GM23248 (cell line): ENCODE data around the gene PFKFB4. TPM values are rescaled to one million over a fixed set of nuclear protein-coding genes. Genes with fewer than 3 reads are reported as not detected.

Experiments used
- DNase-seq: peaks from one replicate; pipeline ENCODE4 v3.0.0-alpha.2; 2015
- H2AFZ ChIP-seq: fragments of 200-600 bp; sonication (generic); 2 replicates; pipeline ENCODE4 v1.6.1; 2016; ENCODE audit warnings: antibody characterized with exemption
- H3F3A ChIP-seq: fragments of 200-600 bp; sonication (generic); 2 replicates; pipeline ENCODE4 v1.6.1; 2016; ENCODE audit warnings: mild to moderate bottlenecking, antibody characterized with exemption, mixed run types; ENCODE audit not compliant: insufficient read depth
- H3K27ac ChIP-seq: fragments of 200-600 bp; sonication (generic); 2 replicates; pipeline ENCODE4 v1.5.1; 2016; ENCODE audit warnings: mild to moderate bottlenecking
- H3K27me3 ChIP-seq: fragments of 200-600 bp; sonication (generic); replicated peaks from 2 replicates; pipeline ENCODE4 v1.6.1; 2016; ENCODE audit warnings: mild to moderate bottlenecking; ENCODE audit not compliant: insufficient read depth
- H3K36me3 ChIP-seq: fragments of 200-600 bp; sonication (generic); 2 replicates; pipeline ENCODE4 v1.6.1; 2016; ENCODE audit warnings: low read depth, mild to moderate bottlenecking
- H3K4me1 ChIP-seq: fragments of 200-600 bp; sonication (generic); 2 replicates; pipeline ENCODE4 v1.6.1; 2016; ENCODE audit warnings: mild to moderate bottlenecking; ENCODE audit not compliant: insufficient read depth
- H3K4me2 ChIP-seq: fragments of 200-600 bp; sonication (generic); one replicate; pipeline ENCODE4 v1.6.1; 2016; ENCODE audit warnings: mild to moderate bottlenecking; ENCODE audit not compliant: unreplicated experiment
- H3K4me3 ChIP-seq: fragments of 200-600 bp; sonication (generic); 2 replicates; pipeline ENCODE4 v1.5.1; 2016; ENCODE audit warnings: mild to moderate bottlenecking
- H3K79me2 ChIP-seq: fragments of 200-600 bp; sonication (generic); 2 replicates; pipeline ENCODE4 v1.6.1; 2016; ENCODE audit warnings: mild to moderate bottlenecking; ENCODE audit not compliant: insufficient read depth
- H3K9ac ChIP-seq: fragments of 200-600 bp; sonication (generic); 2 replicates; pipeline ENCODE4 v1.6.1; 2016; ENCODE audit warnings: mild to moderate bottlenecking
- H3K9me2 ChIP-seq: fragments of 200-600 bp; sonication (generic); 2 replicates; pipeline ENCODE4 v1.6.1; 2016; ENCODE audit warnings: mixed run types, mild to moderate bottlenecking, moderate library complexity; ENCODE audit not compliant: insufficient read depth
- H3K9me3 ChIP-seq: fragments of 200-600 bp; sonication (generic); one replicate; pipeline ENCODE4 v1.6.1; 2017; ENCODE audit warnings: low read depth
- H4K20me1 ChIP-seq: fragments of 200-600 bp; sonication (generic); 2 replicates; pipeline ENCODE4 v1.6.0; 2016; ENCODE audit not compliant: insufficient read depth
- EZH2 ChIP-seq: fragments of 200-600 bp; sonication (generic); IDR thresholded peaks from 2 replicates; pipeline ENCODE4 v1.6.1; 2018; ENCODE audit warnings: antibody characterized with exemption, mild to moderate bottlenecking; ENCODE audit not compliant: insufficient read depth, poor library complexity, severe bottlenecking
- EZH2phosphoT487 ChIP-seq: fragments of 200-600 bp; sonication (generic); IDR thresholded peaks from 2 replicates; pipeline ENCODE4 v1.6.1; 2018; ENCODE audit warnings: antibody characterized with exemption, moderate library complexity, mild to moderate bottlenecking, low read depth; ENCODE audit not compliant: insufficient read depth
- WGBS, 2 experiments: methylation state at CpG; one replicate each; pipeline ENCODE4 v1.1.6; 2015 to 2017; ENCODE audit warnings: low lambda C conversion rate in 2 of 2, low coverage in 1 of 2; ENCODE audit errors: missing lambda C conversion rate in 2 of 2; 5-methylcytosine and 5-hydroxymethylcytosine counted together
- in situ Hi-C: fragments of 300-500 bp; cut with MboI; formaldehyde crosslinking; loops from 2 replicates; pipeline ENCODE4 v1.15.0; 2020
- polyA plus RNA-seq: library from polyadenylated mRNA; unstranded; fragments of >200 nt; fragmentation: Nextera tagmentation; extraction: Ambion mirVana; gene quantifications from 2 replicates; pipeline ENCODE4 v1.2.1, GENCODE V29; 2016
- total RNA-seq: library from RNA; depleted of rRNA; stranded (reverse); fragments of >200 nt; shearing (Covaris generic); gene quantifications from 2 replicates; pipeline ENCODE4 v1.2.3, GENCODE V29; 2014

Gene PFKFB4
- total and polyA plus RNA-seq, 2 experiments from 2014 or later, result 10.1 to 15.3 TPM

- TF ChIP-seq EZH2, result no peak
- TF ChIP-seq EZH2phosphoT487, result no peak
- Histone ChIP-seq H3K4me3 (no peak overlapping the region), H3K27ac (no peak overlapping the region), H4K20me1 (no peaks in the 10 kb centered on the region), H3K9me2 (no peaks in the 10 kb centered on the region), H3K79me2 (no peaks in the 10 kb centered on the region), H3K9ac (no peak overlapping the region), H3K4me2 (no peak overlapping the region), H3F3A (peaks cover 1% of the 10 kb centered on the region; the same call in 1 of the 2 replicates), H3K36me3 (no peaks in the 10 kb centered on the region), H3K9me3 (no peaks in the 10 kb centered on the region), H2AFZ (no peak overlapping the region), H3K27me3 (no peaks in the 10 kb centered on the region), H3K4me1 (no peaks in the 10 kb centered on the region)
- 81 to 88% methylated on average over 18 to 19 of the region's 19 CpGs for WGBS, 2 experiments
- in situ Hi-C loops, result no loop called here
- DNase-seq, result no peak
Observed at GRCh38 chr3:48478626-48479555, 77.7 kb downstream of the PFKFB4 start.

GRCh38 chr3:48477959-48478520 lies 78.6 kb downstream of the PFKFB4 start:
- H3K4me1 ChIP-seq, result peaks cover 3% of the 10 kb centered on the region; the same call in 1 of the 2 replicates
- no peaks in the 10 kb centered on the region for H4K20me1 ChIP-seq
- H3F3A ChIP-seq, result peaks cover 8% of the 10 kb centered on the region; the same call in 1 of the 2 replicates
- H2AFZ ChIP-seq, result no peak overlapping the region
- DNase-seq, result no peak
- H3K9me2 ChIP-seq, result no peaks in the 10 kb centered on the region
- no peak overlapping the region for H3K9ac ChIP-seq
- no peak overlapping the region for H3K4me3 ChIP-seq
- no peaks in the 10 kb centered on the region for H3K79me2 ChIP-seq
- H3K36me3 ChIP-seq, result no peaks in the 10 kb centered on the region
- TF ChIP-seq EZH2, result no peak
- no peak for TF ChIP-seq EZH2phosphoT487
- no peaks in the 10 kb centered on the region for H3K27me3 ChIP-seq
- H3K4me2 ChIP-seq, result no peak overlapping the region
- H3K9me3 ChIP-seq, result no peaks in the 10 kb centered on the region
- 78 to 80% methylated on average over 9 of the region's 9 CpGs for WGBS, 2 experiments
- in situ Hi-C loops, result no loop called here
- no peak overlapping the region for H3K27ac ChIP-seq

GRCh38 chr3:48476426-48477053 lies 80.1 kb downstream of the PFKFB4 start:
- Histone ChIP-seq H3K9me2 (no peaks in the 10 kb centered on the region), H3K9ac (no peak overlapping the region), H3K27me3 (no peaks in the 10 kb centered on the region), H3K27ac (no peak overlapping the region), H3K9me3 (no peaks in the 10 kb centered on the region), H3F3A (peaks cover 8% of the 10 kb centered on the region; the same call in 1 of the 2 replicates), H3K4me1 (peaks cover 10% of the 10 kb centered on the region; the same call in 1 of the 2 replicates), H2AFZ (no peak overlapping the region), H3K4me3 (no peak overlapping the region), H4K20me1 (no peaks in the 10 kb centered on the region), H3K36me3 (no peaks in the 10 kb centered on the region), H3K4me2 (no peak overlapping the region), H3K79me2 (peaks cover 11% of the 10 kb centered on the region)
- 84 to 91% methylated on average over 8 to 9 of the region's 9 CpGs for WGBS, 2 experiments
- DNase-seq, result no peak
- in situ Hi-C loops, result no loop called here
- TF ChIP-seq EZH2phosphoT487 (no peak), EZH2 (no peak)

- H2AFZ ChIP-seq, result no peak overlapping the region
- H3K9me2 ChIP-seq, result no peaks in the 10 kb centered on the region
- H3K79me2 ChIP-seq, result peaks cover 25% of the 10 kb centered on the region
- no peak overlapping the region for H3K4me3 ChIP-seq
- 75 to 78% methylated on average over 11 of the region's 11 CpGs for WGBS, 2 experiments
- H4K20me1 ChIP-seq, result no peaks in the 10 kb centered on the region
- H3K36me3 ChIP-seq, result no peaks in the 10 kb centered on the region
- TF ChIP-seq EZH2phosphoT487, result no peak
- TF ChIP-seq EZH2, result no peak
- H3K9me3 ChIP-seq, result no peaks in the 10 kb centered on the region
- peaks cover 11% of the 10 kb centered on the region; the same call in 1 of the 2 replicates for H3K4me1 ChIP-seq
- no peak for DNase-seq
- H3F3A ChIP-seq, result peaks cover 8% of the 10 kb centered on the region; the same call in 1 of the 2 replicates
- no peak overlapping the region for H3K27ac ChIP-seq
- in situ Hi-C loops, result no loop called here
- H3K4me2 ChIP-seq, result no peak overlapping the region
- H3K9ac ChIP-seq, result no peak overlapping the region
- no peaks in the 10 kb centered on the region for H3K27me3 ChIP-seq
Observed at GRCh38 chr3:48475188-48475587, 81.4 kb downstream of the PFKFB4 start.
